ENCODE results near the gene TNFSF13. TPM values are rescaled to one million over a fixed set of nuclear protein-coding genes. Genes with fewer than 3 reads are reported as not detected.

The TNFSF13 gene
- total and polyA plus RNA-seq, 2 of the 8 experiments (the other 6 are each of a cell fraction or from before 2014, with no cell fraction given): 2.1 to 2.6 TPM

DNA sequence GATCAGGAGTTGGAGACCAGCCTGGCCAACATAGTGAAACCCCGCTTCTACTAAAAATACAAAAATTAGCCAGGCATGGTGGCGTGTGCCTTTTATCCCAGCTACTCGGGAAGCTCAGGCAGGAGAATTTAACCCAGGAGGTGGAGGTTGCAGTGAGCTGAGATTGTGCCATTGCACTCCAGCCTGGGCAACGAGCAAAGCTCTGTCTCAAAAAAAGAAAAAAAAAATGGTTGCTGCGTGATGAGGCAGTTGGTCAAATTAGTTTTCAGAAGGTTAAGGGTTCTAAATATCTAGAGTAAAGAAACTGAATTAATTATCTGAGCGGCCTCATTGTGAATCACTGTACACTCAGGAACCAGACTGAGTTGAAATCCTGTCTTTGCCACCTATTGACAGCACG, 17.4 kb downstream of the TNFSF13 start (continued):
- TF ChIP-seq, protein P1, sequence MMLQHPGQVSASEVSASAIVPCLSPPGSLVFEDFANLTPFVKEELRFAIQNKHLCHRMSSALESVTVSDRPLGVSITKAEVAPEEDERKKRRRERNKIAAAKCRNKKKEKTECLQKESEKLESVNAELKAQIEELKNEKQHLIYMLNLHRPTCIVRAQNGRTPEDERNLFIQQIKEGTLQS (IDR thresholded peaks at IDR 0.05; ENCODE audit: insufficient read depth, low read depth, low read length): no peak
- TF ChIP-seq E2F6 (IDR thresholded peaks at IDR 0.05): no peak

All from H1 (cell line).